DMS53 (cell line): Measurements from ENCODE around the gene POPDC2.

Source experiments
- DNase-seq: peaks from one replicate; lab custom pipeline; 2025; lab: John Stamatoyannopoulos, UW

The POPDC2 gene

DNA sequence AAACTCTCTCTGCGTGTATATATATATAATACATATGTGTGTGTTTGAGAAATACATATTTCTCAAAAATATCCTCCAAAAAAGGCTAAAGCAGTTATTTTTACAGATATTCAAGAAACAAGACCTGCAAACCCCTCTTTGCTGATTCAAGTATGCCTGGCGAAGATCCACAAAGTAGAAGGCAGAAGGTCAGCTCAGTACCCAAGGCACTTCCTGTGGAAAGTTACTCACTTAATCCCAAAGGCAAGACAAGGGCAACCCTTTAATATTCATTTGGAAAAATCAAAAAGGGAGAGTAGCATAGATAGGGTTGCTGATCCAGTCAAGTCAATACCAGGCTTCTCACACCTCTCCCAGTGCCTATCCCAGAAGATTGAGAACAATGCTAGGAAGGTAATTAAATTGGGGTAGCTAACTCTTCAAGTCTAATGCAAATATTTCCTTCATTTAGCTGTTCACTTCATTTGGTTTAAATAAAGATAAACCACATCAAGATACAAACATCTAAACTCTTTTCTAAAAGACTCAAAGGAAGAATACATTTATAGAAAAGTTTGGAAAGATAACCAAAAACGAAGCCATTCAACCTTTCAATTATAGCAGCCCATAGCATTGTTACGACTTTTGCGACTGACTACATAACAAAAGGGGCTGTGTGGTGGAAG, 9.6 kb upstream of the POPDC2 start:
- no peak for DNase-seq

- DNase-seq, result no peak
Observed at GRCh38 chr3:119665954-119666559, 5.7 kb upstream of the POPDC2 start.

GRCh38 chr3:119664850-119665379, 4.5 kb upstream of the POPDC2 start:
- peak; percentile 7 for DNase-seq

DNA sequence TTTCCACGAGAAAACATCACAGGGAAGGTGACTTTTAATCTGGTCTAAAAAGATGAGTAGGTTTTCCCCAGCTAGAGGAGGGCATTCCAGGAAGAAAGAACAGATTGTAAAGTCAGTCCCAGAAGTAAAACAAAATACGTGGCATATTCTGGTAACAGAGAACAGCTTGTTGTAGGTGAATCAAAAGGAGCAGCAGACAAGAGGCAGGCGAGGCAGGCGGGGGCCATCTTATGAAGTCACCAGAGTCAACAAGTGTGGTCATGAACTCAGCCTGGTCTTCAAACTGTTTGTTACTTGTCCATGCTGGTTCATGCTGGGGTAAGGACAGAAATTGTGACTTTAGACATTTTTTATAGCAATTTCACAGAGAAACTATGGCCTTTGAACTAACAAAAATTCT, 4.0 kb upstream of the POPDC2 start:
- DNase-seq, result no peak

DNA sequence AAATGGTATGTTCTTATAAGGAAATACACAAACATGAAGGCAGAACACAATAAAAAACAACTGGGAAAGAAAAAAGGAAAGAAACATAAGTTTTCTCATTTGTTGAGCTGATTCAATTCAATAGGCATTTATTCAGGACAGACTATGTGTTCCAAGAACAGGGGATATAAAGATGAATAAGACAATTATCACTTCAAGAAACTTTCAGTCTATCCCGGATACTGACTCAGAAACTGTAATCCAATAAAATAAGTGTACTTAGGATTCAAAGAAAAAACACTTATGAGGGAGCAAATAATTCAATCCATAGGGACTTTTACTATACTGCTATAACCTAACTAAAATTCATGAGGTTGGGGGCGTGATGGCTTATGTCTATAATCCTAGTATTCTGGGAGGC, 3.5 kb upstream of the POPDC2 start:
- DNase-seq, result no peak

DNA sequence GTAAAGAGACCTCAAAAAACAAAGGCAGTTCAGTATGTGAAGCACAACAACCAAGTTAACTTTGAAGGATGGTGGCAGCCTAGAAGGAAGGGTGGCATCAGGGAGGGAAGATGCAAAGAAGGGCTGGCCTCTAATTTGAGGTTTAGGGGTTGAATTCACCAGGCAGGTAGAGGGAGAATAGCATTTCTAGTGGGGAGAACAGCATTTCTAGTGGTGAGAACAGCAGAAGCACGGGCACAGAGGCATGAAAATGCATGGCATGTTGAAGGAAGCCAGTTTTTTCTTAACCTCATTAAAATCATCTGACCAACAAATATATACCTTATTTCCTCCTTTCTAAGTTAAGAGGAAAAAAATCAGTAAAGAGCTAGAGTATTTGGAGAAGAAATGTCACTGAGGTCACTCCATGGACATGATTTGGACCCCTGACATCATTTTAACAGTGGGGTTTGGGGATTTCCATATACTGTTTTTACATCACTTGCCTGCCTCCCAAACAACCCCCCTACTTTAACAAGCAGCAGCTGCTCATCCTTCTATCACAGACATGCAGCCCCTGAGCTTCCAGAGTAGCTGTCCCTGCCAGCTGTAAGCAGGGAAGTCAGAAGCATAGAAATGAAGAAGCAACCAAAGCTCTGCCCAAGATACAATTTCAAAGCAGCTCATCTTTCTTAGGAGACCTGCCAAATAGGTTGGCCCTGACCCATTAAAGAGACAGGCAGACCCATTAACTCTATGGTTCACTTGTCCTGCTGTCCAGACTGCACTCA, 2.4 kb upstream of the POPDC2 start:
- DNase-seq, result no peak

GRCh38 chr3:119659606-119660291, 640 bp downstream of the POPDC2 start:
- DNase-seq, result no peak

DNA sequence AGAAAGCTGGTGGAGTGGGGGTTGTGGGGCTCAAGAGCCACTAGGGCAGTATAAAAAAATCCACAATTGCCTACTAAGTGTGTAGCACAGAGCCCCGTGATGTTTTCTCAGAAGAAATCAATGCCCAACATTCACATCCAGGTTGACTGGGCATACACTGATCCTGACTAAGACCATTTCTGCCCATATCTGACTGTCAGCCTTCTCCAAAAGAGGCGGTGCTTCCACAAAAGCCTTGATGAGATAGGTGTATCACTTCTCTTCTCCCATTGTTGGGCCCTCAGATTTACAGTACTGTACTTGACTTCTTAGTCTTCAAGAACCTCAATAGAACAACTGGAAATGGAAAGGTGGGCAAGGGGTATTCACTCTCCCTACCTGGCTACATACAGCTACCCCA, 1.4 kb downstream of the POPDC2 start:
- no peak for DNase-seq

GRCh38 chr3:119657887-119658702, 2.3 kb downstream of the POPDC2 start:
- DNase-seq, result no peak

DNA sequence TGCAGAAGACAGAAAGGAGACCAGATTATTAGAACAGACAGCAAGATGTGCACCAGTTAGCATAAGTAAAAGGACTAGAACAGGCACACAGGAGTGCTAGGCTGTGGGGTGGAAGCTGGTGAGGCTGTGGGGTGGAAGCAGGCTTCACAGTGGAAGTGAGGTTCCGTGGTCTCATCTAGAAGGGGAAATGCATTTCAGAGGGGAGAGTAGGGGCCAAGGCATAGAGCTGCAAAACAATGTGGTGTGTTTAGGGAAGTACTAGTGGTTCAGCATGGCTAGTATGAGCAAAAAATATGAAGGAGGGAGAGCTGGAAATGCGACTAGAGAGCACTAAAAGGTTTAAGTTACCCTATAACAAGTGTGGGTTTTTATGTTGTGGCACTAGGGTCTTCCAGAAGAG, 6.5 kb downstream of the POPDC2 start:
- no peak for DNase-seq

DNA sequence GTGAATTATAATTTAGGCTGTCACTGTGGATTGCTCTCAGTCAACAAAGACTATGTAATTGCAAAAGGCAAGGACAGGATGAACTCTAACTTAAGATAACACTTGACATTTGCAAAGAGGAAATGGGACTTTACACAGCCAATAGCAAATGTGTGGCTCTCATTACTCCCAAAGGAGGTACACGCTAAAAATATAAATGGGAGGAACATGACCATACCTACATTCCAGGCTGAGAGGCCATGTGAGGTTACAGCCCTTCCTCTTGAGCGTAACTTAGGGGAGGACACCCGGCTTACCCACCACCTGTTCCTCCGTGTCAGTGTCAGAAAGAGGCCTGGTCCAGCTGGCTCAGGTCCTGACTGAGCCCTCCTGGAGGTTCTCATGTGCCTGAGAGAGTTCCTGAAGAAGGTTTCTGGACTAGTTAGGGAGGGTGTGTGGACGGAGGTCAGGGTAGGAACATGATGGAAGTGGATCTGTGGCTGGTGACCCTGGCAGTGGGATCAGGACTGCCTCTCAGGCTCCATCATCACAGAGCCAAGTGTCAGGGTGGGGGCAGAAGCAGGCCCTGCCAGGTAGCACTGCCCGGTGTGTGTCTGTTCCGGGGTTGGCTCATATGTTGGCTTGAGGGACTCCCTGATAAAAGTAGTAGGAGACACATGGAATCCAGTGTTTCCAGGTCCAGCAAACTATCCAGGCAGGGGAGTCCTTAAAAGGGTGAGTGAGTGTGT, 7.9 kb downstream of the POPDC2 start:
- no peak for DNase-seq

DNA sequence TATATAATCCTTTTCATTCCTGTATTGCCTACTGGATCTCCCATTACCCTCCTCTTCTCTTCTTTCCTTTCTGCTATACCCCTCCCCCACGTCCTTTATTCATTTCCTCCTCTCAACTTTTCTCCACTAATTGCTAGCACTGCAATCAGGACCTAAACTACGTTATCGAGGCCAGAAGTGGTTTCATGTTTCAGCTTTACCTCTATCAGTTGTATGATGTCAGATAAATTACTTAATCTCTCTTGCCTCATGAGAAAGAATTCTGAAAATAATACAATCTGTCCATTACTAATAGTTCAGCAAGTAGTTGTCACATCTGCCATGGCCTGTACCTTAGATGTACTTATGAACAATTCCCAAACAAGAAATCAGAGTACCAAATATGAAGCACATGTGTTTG, 10.6 kb downstream of the POPDC2 start:
- no peak for DNase-seq

GRCh38 chr3:119647843-119648575, 12.4 kb downstream of the POPDC2 start:
- no peak for DNase-seq

GRCh38 chr3:119647171-119647570, 13.2 kb downstream of the POPDC2 start:
- no peak for DNase-seq

GRCh38 chr3:119645813-119646212, 14.6 kb downstream of the POPDC2 start:
- no peak for DNase-seq

- no peak for DNase-seq
Observed at GRCh38 chr3:119644481-119644880, 15.9 kb downstream of the POPDC2 start.

GRCh38 chr3:119643528-119643927, 16.9 kb downstream of the POPDC2 start:
- no peak for DNase-seq

DNA sequence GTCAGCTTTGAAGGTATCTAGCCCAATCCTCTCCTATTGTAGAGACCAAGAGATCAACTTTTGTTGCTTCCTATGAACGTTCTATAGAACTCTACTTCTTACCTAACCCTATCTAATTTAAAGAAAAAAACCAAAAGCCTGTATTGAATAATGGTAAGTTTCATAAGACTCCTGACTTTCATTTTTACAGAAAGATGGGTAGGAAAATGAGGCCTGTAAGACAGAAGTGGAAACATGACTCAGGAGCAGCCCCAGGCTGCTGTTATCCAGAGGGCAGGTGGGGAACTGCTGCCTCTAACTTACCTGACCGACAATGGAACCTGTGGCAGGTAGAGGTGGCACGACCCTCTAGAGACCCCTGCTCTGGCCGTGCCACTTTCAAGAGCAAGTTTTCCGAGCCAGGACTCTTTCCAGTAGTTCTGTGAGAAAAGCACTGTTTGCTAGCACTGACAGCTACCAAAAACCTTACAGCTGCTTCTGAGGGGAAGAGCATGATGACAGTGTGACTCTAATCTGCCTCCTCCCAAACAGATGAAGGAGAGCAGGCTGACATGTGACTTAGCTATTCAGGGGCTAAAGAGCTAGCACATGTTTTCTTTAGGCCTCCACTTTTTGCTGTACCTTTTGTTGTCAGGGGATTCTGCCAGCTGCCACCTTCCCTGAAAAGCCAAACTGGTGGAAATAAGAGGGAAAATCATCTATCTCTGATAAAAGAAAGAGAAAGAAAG, 17.5 kb downstream of the POPDC2 start:
- DNase-seq, result no peak

DNA sequence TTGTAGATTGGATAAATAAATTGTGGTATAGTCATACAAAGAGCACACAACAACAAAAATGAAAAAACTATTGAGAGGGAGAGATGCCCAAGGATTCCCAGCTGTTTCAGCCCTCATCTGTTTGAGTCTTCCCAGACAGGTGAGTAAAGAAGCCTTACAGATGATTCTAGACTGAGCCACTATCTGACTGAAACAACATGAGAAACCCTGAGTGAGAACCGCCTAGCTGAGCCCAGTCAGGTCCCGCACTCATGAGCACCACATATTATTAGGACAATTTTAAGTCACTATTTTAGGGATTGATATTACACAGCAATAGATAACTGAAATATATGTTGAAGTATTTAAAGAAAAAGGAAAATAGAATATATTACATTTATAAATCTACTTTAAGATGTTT, 19.0 kb downstream of the POPDC2 start:
- DNase-seq, result no peak
